OCI-LY7 (cell line): ENCODE measurements around the gene RNPEPL1. TPM values are rescaled to one million over a fixed set of nuclear protein-coding genes. Genes with fewer than 3 reads are reported as not detected.

ENCODE experiments used
- BruUV-seq: library from RNA; stranded (reverse); fragments of 400-500 nt; replicated peaks from 2 replicates; lab custom pipeline; 2021; lab: Mats Ljungman, UMichigan
- CTCF ChIA-PET: fragments of 300-600 bp; sonication (Branson Sonifier 250); formaldehyde crosslinking; loops from one replicate; lab custom pipeline; 2022; ENCODE audit warnings: antibody characterized with exemption; ENCODE audit not compliant: unreplicated experiment; lab: Charles Lee
- POLR2A ChIA-PET: fragments of 300-600 bp; sonication (Branson Sonifier 250); formaldehyde crosslinking; loops from one replicate; lab custom pipeline; 2022; ENCODE audit warnings: antibody characterized with exemption; lab: Charles Lee
- DNase-seq: peaks from one replicate; pipeline ENCODE4 v3.0.0-alpha.2; 2015; ENCODE audit warnings: low spot score
- H2AFZ ChIP-seq: fragments of 200-600 bp; sonication (generic), shearing (Covaris generic); 2 replicates; pipeline ENCODE4 v1.6.1; 2014; ENCODE audit warnings: mild to moderate bottlenecking, antibody characterized with exemption, low read length, moderate library complexity
- H3K27ac ChIP-seq: fragments of 200-600 bp; sonication (generic); 2 replicates; pipeline ENCODE4 v1.5.1; 2014; ENCODE audit warnings: mixed run types, low read depth, mild to moderate bottlenecking, moderate library complexity, low read length, inconsistent platforms; ENCODE audit not compliant: poor library complexity, severe bottlenecking
- H3K36me3 ChIP-seq: fragments of 200-600 bp; sonication (generic); 2 replicates; pipeline ENCODE4 v1.6.1; 2014; ENCODE audit warnings: mild to moderate bottlenecking, antibody characterized with exemption, low read length, moderate library complexity, mixed read lengths; ENCODE audit not compliant: insufficient read depth
- H3K4me1 ChIP-seq: fragments of 200-600 bp; sonication (generic); 2 replicates; pipeline ENCODE4 v1.5.1; 2014; ENCODE audit warnings: mild to moderate bottlenecking, low read length; ENCODE audit not compliant: insufficient read depth, poor library complexity, severe bottlenecking
- H3K4me2 ChIP-seq: fragments of 200-600 bp; sonication (generic); 2 replicates; pipeline ENCODE4 v1.6.1; 2014; ENCODE audit warnings: mild to moderate bottlenecking, low read length
- H3K4me3 ChIP-seq: fragments of 200-600 bp; sonication (generic); 2 replicates; pipeline ENCODE4 v1.5.1; 2014; ENCODE audit warnings: mild to moderate bottlenecking, low read depth, low read length; ENCODE audit not compliant: poor library complexity, severe bottlenecking
- H3K79me2 ChIP-seq: fragments of 200-600 bp; sonication (generic); 2 replicates; pipeline ENCODE4 v1.6.1; 2016; ENCODE audit warnings: low read depth, mild to moderate bottlenecking, low read length, moderate library complexity, mixed read lengths; ENCODE audit not compliant: insufficient read depth
- H3K9me2 ChIP-seq: fragments of 200-600 bp; sonication (generic); 2 replicates; pipeline ENCODE4 v1.6.1; 2016; ENCODE audit warnings: mild to moderate bottlenecking, low read length, mixed read lengths; ENCODE audit not compliant: insufficient read depth
- H3K9me3 ChIP-seq: fragments of 200-600 bp; sonication (generic); 2 replicates; pipeline ENCODE4 v1.6.1; 2014; ENCODE audit warnings: mild to moderate bottlenecking, mixed run types, low read length, mixed read lengths
- H4K20me1 ChIP-seq: fragments of 200-600 bp; sonication (generic); 2 replicates; pipeline ENCODE4 v1.6.1; 2014; ENCODE audit warnings: mild to moderate bottlenecking, antibody characterized with exemption, low read length, moderate library complexity, mixed read lengths; ENCODE audit not compliant: insufficient read depth
- CTCF ChIP-seq: fragments of 200-600 bp; sonication (generic); conservative IDR thresholded peaks from 2 replicates; pipeline ENCODE4 v1.5.1; 2014; ENCODE audit warnings: mild to moderate bottlenecking, antibody characterized with exemption, low read length, moderate library complexity, mixed read lengths
- EZH2phosphoT487 ChIP-seq: fragments of 200-600 bp; sonication (generic); IDR thresholded peaks from 2 replicates; pipeline ENCODE4 v1.6.1; 2018; ENCODE audit warnings: low read depth, borderline replicate concordance, mild to moderate bottlenecking, mixed run types, antibody characterized with exemption, low read length, moderate library complexity, mixed read lengths
- intact Hi-C: fragments of 100-400 bp; cut with micrococcal nuclease; formaldehyde crosslinking; loops from one replicate; pipeline ENCODE4 v1.10.0; 2022; ENCODE audit not compliant: unreplicated experiment
- total RNA-seq, 2 experiments: library from RNA; depleted of rRNA in 1 of 2; stranded (reverse); fragments of >200 nt in 1 of 2; shearing (Covaris generic) in 1 of 2; gene quantifications; 2 replicates each; pipeline ENCODE4 v1.2.3, GENCODE V29; 2014 to 2022

The RNPEPL1 gene
- total RNA-seq, 2 experiments from 2014 or later, result 41.9 to 51.8 TPM

- no peak overlapping the region for H3K4me2 ChIP-seq
- no peak overlapping the region for H3K27ac ChIP-seq
- no peak overlapping the region for H2AFZ ChIP-seq
- POLR2A ChIA-PET, result no interaction called here
- no peaks in the 10 kb centered on the region for H3K79me2 ChIP-seq
- DNase-seq, result no peak
- no TSS peak for BruUV-seq
- H3K9me3 ChIP-seq, result peaks cover 34% of the 10 kb centered on the region
- no peaks in the 10 kb centered on the region for H4K20me1 ChIP-seq
- TF ChIP-seq CTCF, result no peak
- TF ChIP-seq EZH2phosphoT487, result no peak
- intact Hi-C loops, result no loop called here
- CTCF ChIA-PET, result no interaction called here
- no peaks in the 10 kb centered on the region for H3K9me2 ChIP-seq
- H3K4me1 ChIP-seq, result no peaks in the 10 kb centered on the region
- H3K4me3 ChIP-seq, result no peak overlapping the region
- H3K36me3 ChIP-seq, result peaks cover 93% of the 10 kb centered on the region
These were observed 42.5 kb upstream of the RNPEPL1 start for GRCh38 chr2:240525802-240526201.

GRCh38 chr2:240526521-240526920 lies 41.8 kb upstream of the RNPEPL1 start:
- no peak overlapping the region for H3K4me2 ChIP-seq

More at GRCh38 chr2:240526521-240526920, 41.8 kb upstream of the RNPEPL1 start:
- no peaks in the 10 kb centered on the region for H3K9me2 ChIP-seq
- no peaks in the 10 kb centered on the region for H3K79me2 ChIP-seq
- peaks cover 96% of the 10 kb centered on the region for H3K36me3 ChIP-seq
- H3K4me1 ChIP-seq, result no peaks in the 10 kb centered on the region
- CTCF ChIA-PET, result no interaction called here
- no peaks in the 10 kb centered on the region for H4K20me1 ChIP-seq
- H3K9me3 ChIP-seq, result peaks cover 41% of the 10 kb centered on the region
- intact Hi-C loops, result no loop called here
- no peak overlapping the region for H3K4me3 ChIP-seq
- no TSS peak for BruUV-seq
- DNase-seq, result no peak
- TF ChIP-seq EZH2phosphoT487 (no peak), CTCF (no peak)
- H2AFZ ChIP-seq, result no peak overlapping the region
- POLR2A ChIA-PET, result no interaction called here
- no peak overlapping the region for H3K27ac ChIP-seq
